GM18498 (cell line): ENCODE results near the gene GIGYF1.

Source experiments
- ATAC-seq: cut with Tn5 transposase; IDR thresholded peaks from one replicate; pipeline ENCODE4 v1.9.1; 2021; ENCODE audit warnings: mild to moderate bottlenecking, moderate library complexity; ENCODE audit not compliant: unreplicated experiment

GIGYF1 gene

DNA sequence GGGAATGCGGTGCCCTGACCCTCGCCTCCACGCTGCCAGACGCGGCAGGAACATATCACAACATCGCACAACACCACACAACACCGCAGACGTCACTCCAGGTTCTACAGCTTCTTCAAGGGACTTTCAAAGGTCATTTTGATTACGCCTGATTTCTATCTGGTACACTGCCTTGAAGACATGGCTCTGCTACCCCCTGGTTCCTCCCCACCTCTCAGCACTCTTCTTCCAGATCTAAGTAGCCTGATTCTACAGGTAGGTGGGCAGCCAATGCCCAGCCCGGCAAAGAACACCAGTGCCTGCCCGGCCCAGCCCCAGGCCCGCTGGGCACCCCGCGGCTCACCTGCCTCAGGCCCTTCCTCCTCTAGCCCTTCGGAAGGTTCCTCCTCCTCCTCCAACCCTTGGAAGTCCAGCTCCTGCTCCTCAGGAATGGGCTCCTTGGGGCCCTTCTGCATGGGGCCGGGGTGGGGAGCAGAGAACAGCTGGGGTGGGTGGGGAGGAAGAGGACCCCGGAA lies 8.4 kb downstream of the GIGYF1 start:
- ATAC-seq, result no peak

- ATAC-seq, result no peak
Measured at GRCh38 chr7:100685049-100685605, 8.9 kb downstream of the GIGYF1 start.

DNA sequence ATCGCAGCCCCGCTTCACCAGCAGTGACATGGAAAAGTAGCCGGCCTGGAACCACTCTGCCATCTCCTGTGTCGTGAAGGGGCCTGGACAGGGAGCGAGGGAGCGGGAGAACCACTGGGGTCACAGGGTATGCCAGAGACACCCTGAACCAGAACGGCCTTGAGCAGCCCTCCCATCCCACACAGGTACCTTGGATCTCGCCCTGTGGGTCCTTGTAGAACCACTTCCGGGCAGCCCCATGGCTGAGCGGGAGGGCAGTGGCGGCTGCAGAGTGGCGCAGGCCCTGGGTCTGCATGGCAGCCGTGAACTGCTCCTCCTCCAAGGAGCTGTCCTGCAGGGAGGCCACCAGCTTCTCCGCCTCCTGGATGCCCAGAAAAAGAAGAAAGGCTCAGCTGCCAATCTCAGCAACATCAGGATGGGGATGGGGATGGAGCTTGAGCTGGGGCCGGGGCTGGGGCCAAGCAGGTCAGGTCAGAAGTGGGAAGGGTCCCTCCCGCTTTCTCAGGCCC lies 9.5 kb downstream of the GIGYF1 start:
- no peak for ATAC-seq

DNA sequence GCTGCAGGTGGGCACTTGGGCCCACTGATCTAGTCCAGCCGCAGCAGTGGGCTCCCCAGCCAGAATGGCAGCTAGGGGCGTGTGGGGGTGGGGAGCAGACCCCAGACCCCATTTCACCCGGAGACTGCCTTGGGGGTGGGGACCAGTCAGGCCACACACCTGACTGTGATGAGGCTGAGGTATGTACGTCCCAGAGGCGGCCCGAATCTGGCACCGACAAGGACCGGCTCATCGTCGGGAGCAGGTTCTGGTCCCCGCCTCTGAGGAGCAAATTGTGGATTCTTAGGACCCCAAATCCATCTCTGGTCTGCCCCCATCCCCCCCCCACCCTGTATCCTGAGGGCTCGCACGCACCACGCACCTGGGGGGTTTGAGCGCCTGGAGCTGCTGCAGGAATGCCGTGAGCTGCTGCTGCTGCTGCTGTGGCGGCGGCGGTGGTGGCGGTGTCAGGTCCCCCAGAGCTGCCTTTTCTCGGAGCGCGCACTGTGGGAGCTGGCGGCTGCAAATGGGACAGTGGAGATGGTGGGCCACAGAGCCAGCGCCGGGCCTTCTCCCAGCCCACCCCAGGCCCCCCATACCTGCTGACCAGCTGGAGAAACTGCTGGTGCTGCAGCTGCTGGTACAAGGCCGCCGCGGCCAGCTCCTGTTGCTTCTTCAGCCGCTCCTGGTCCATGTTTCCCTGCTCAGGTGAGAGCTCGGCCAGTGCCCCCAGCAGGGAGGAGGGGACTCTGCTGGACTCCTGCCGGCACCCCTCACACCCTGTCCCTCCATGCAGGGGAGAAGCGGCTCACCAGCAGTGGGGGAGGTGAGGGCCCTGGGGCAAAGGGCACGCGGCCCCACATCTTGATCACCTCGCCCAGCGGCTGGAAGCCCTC lies 10.2 kb downstream of the GIGYF1 start:
- ATAC-seq, result no peak

- ATAC-seq, result no peak
Measured at GRCh38 chr7:100682991-100683658, 10.9 kb downstream of the GIGYF1 start.

- ATAC-seq, result no peak
Measured at GRCh38 chr7:100682228-100682741, 11.8 kb downstream of the GIGYF1 start.

DNA sequence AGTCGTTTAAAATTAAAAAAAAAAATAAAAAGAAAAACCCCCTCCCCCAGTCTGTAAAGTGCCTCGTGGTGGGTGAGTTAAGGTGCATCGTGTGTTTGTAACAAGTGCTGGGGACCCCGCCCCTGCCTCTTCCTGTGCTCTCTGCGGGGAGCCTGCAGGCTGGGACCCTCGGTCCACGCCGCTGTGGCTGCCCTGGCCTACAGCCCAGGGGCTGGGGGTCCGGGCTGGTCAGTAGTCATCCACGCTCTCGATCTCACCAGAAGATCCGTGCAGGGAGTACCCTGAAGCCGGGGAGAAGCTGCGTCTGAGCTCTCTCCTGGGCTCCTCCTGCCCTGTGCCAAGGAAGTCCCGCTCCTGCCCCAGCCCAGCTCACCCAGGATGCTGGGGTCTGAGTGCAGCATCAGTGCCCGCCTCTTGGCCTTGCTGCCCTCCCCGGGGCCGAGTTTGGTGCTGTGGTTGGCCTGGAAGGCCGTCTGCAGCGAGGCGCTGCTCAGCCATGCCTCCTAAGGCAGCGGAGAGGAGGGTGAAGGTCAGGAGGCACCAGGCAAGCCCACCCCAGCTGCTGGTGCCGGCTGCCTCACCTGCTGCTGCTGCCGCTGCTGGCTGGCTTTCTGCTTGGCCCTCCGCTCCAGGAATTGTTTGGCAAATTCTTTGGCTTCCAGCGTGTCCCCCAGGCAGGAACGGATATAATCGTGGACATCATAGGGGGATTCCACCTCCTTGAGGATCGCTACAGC lies 12.4 kb downstream of the GIGYF1 start:
- ATAC-seq, result no peak

DNA sequence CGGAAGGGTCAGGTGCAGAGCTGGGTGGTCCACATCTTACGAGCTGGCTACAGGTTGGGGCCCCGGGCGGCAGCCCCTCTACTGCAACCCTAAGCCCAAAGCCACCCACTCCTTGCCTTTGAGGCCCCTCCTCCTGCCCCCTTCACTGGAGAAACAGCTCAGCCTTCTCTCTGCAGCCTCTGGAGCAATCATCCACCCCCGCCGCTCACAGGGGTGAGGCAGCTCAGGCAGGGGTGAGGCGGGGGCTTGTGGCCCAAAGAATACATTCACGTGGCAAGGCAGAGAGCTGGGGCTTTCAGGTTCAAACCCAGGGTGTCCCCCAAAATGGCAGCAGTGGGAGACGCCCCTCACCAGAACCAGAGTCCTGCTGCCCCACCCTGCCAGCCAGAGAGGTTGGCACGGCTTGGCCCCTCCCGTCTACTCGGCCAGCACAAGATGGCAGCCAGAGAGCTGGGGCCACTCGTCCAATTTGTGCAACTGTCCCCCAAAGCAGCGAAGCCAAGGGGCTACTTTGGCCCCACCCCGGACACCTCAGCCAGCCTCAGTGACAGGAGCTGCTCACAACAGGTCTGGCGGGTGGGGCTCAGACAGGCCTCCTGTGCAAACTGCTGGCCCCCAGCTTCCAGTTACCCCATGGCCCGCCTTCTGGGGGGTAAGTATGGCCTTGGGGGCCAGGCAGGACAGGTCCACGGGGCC lies 13.3 kb downstream of the GIGYF1 start:
- no peak for ATAC-seq

GRCh38 chr7:100679927-100680575 lies 14.0 kb downstream of the GIGYF1 start:
- ATAC-seq, result no peak

DNA sequence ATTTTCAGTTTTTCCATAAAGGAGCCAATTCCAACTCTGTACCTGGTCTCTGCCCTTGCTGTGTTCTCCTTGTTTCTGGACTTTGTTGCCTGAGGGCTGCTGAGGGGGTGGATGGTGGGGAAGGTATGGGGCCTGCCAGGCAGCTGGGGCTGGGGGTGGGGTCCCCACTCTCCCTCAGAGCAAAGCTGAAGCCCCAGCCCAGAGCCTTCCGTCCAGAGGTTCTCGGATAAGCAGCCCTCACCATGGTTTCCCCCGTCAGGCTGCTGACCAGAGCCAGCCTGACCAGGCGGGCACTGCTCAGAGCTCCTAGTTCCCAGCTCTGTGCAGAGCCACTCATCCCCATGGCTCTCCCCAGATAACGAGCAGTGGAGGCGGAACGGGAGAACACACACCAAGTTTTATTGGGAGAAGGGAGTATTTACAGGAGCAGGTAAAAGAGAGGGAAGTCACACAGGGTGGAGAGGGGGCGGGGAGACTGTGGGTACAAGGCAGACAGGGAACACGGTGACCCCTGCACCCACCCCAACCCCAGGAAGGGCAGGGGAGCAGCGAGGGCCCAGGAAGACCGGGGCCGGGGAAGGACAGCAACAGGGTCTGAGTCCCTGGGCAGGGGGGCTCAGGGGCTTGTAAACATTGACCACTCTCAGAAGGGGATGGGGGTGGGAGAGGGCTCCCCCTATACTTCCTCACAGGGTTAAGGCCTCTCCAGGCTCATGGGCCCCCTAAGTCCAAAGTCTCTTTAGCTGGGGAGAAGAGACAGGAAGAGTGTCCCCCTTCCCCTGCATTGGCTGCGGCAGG lies 14.7 kb downstream of the GIGYF1 start:
- ATAC-seq, result no peak

DNA sequence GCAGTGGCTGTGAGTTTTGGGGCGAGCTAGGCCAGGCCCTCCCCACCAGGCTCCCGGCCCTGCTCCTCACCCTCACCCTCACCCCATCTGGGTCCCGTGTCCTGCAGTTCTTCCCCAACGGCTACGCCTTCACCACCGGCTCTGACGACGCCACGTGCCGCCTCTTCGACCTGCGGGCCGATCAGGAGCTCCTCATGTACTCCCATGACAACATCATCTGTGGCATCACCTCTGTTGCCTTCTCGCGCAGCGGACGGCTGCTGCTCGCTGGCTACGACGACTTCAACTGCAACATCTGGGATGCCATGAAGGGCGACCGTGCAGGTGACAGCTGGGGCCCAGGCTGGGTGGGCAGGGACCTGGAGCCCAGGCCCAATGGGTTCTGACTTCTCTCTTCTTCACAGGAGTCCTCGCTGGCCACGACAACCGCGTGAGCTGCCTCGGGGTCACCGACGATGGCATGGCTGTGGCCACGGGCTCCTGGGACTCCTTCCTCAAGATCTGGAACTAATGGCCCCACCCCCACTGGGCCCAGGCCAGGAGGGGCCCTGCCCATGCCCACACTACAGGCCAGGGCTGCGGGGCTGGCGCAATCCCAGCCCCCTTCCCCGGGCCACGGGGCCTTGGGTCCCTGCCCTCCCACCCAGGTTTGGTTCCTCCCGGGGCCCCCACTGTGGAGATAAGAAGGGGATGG lies 15.6 kb downstream of the GIGYF1 start:
- ATAC-seq, result no peak

GRCh38 chr7:100677308-100678267 lies 16.5 kb downstream of the GIGYF1 start:
- no peak for ATAC-seq

DNA sequence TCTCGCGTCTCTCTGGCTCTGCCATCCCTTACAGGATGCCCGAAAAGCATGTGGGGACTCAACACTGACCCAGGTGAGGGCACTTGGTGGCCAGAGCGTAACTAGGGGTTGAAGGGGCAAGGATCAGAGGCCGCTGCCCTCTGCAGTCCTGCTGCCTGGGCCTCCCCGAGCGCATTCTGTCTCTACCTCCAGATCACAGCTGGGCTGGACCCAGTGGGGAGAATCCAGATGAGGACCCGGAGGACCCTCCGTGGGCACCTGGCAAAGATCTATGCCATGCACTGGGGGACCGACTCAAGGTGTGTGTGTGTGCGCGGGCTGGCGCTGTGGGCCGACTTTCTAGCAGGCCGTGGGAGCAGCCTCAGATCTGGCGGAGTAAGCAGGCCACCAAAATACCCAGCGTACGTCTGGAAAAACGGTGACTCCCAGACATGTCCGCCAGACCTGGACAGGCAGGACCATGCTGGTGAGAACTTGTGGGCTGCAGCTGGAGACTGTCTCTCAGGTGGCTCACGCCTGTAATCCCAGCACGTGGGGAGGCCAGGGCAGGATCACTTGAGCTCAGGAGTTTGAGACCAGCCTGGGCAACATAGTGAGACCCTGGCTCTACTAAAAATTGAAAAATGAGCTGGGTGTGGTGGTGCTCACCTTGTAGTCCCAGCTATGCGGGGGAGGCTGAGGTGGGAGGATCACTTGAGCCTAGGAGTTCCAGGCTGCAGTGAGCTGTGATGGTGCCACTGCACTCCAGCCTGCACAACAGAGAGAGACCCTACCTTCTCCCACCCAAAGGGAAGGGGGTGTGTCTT lies 17.3 kb downstream of the GIGYF1 start:
- no peak for ATAC-seq

GRCh38 chr7:100675581-100676350 lies 18.3 kb downstream of the GIGYF1 start:
- ATAC-seq, result peak; percentile 38

- no peak for ATAC-seq
Measured at GRCh38 chr7:100675105-100675451, 19.0 kb downstream of the GIGYF1 start.
